ENCODE results near the gene BCL2A1. TPM values are rescaled to one million over a fixed set of nuclear protein-coding genes. Genes with fewer than 3 reads are reported as not detected.
A peak's percentile ranks its signal among the peaks of the same experiment; 100 is the strongest.

BCL2A1 gene
- total RNA-seq, 4 donors from 2014 or later = 3.8 to 21.5 TPM; not detected in 2

- peaks cover 3 to 18% (median 11%) of the 10 kb centered on the region in 4 donors for H3K4me1 ChIP-seq
- H3K27ac ChIP-seq = no peak overlapping the region
- DNase-seq = peak in 1 of 3 donors; percentile 24
- H3K9me3 ChIP-seq = no peaks in the 10 kb centered on the region
- H3K36me3 ChIP-seq = no peaks in the 10 kb centered on the region
- H3K27me3 ChIP-seq = no peaks in the 10 kb centered on the region
- H3K4me3 ChIP-seq = no peak overlapping the region
- no peak for TF ChIP-seq POLR2A (IDR thresholded peaks at IDR 0.05)
- no peak for TF ChIP-seq CTCF (IDR thresholded peaks at IDR 0.05)
Observed at GRCh38 chr15:79973456-79974195, 2.6 kb upstream of the BCL2A1 start.

- H3K4me1 ChIP-seq = peaks cover 0 to 11% (median 3%) of the 10 kb centered on the region in 4 donors
- no peaks in the 10 kb centered on the region for H3K9me3 ChIP-seq
- H3K4me3 ChIP-seq = no peak overlapping the region
- no peaks in the 10 kb centered on the region for H3K36me3 ChIP-seq
- TF ChIP-seq CTCF (IDR thresholded peaks at IDR 0.05) = no peak
- TF ChIP-seq POLR2A (IDR thresholded peaks at IDR 0.05) = no peak
- H3K27me3 ChIP-seq = no peaks in the 10 kb centered on the region
- DNase-seq = no peak
- no peak overlapping the region for H3K27ac ChIP-seq
Observed at GRCh38 chr15:79972863-79973262, 1.9 kb upstream of the BCL2A1 start.

GRCh38 chr15:79970181-79970580 lies 815 bp downstream of the BCL2A1 start:
- H3K4me1 ChIP-seq = no peaks in the 10 kb centered on the region

GRCh38 chr15:79969146-79969545 lies 1.9 kb downstream of the BCL2A1 start:
- H3K36me3 ChIP-seq = no peaks in the 10 kb centered on the region
- peak overlapping the region in 2 of 4 donors; percentile 62 to 73 for H3K27ac ChIP-seq
- H3K27me3 ChIP-seq = no peaks in the 10 kb centered on the region
- H3K4me3 ChIP-seq = peak overlapping the region in 2 of 4 donors; percentile 9 to 17
- no peaks in the 10 kb centered on the region for H3K4me1 ChIP-seq
- H3K9me3 ChIP-seq = no peaks in the 10 kb centered on the region
- no peak for DNase-seq
- no peak for TF ChIP-seq CTCF (IDR thresholded peaks at IDR 0.05)
- TF ChIP-seq POLR2A (IDR thresholded peaks at IDR 0.05) = no peak

More at GRCh38 chr15:79970181-79970580, 815 bp downstream of the BCL2A1 start:
- no peak for DNase-seq
- no peak for TF ChIP-seq CTCF (IDR thresholded peaks at IDR 0.05)
- Histone ChIP-seq H3K36me3 (no peaks in the 10 kb centered on the region), H3K4me3 (peak overlapping the region in 3 of 4 donors; percentile 17 to 32 (median 30)), H3K27ac (peak overlapping the region in 2 of 4 donors; percentile 50 to 64), H3K27me3 (no peaks in the 10 kb centered on the region), H3K9me3 (no peaks in the 10 kb centered on the region)

- no peaks in the 10 kb centered on the region for H3K9me3 ChIP-seq
- no peaks in the 10 kb centered on the region for H3K27me3 ChIP-seq
- H3K4me1 ChIP-seq = no peaks in the 10 kb centered on the region
- peak overlapping the region in 2 of 4 donors; percentile 34 to 73 for H3K27ac ChIP-seq
- no peaks in the 10 kb centered on the region for H3K36me3 ChIP-seq
- DNase-seq = peak in 1 of 3 donors; percentile 37
- TF ChIP-seq CTCF (IDR thresholded peaks at IDR 0.05) (no peak), POLR2A (IDR thresholded peaks at IDR 0.05) (no peak)
- peak overlapping the region in 1 of 4 donors; percentile 20 for H3K4me3 ChIP-seq
Observed at GRCh38 chr15:79967298-79968182, 3.5 kb downstream of the BCL2A1 start.
